ENCODE data around the gene ALK. TPM values are rescaled to one million over a fixed set of nuclear protein-coding genes. Genes with fewer than 3 reads are reported as not detected.
A peak's percentile ranks its signal among the peaks of the same experiment; 100 is the strongest.

ALK gene
- total RNA-seq, 1 experiment from 2014 or later = 0.87 TPM

DNA sequence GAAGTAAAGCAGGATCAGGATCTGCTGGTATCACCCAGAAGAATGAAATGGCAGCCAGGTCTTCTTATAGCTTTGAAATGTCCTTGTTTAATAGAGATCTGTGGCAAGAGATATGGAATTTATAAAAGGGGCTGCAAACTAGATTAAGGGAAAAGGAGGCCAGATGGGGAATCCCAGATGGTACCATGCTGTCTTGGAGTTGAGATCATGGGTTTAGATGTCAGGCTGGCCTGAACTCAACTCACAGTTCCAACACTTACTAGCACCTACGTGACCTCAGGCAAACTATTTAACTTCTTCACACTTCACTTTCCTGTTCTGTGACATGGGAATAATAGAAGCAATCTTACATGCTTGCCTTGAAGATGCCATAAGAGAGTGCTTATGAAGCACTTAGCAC lies 188.2 kb downstream of the ALK start:
- Histone ChIP-seq H3K36me3 (ENCODE audit: low read depth, low read length) (no peaks in the 10 kb centered on the region), H3K27ac (ENCODE audit: low read length) (no peak overlapping the region), H3K79me2 (ENCODE audit: low read length) (no peaks in the 10 kb centered on the region), H3K4me2 (ENCODE audit: low read length) (no peak overlapping the region), H3K4me3 (ENCODE audit: low read length) (no peak overlapping the region), H3K9me2 (replicated peaks; ENCODE audit: low read length) (no peaks in the 10 kb centered on the region), H3K4me1 (ENCODE audit: insufficient read depth, low read length) (peaks cover 9% of the 10 kb centered on the region), H4K20me1 (ENCODE audit: low read length) (no peaks in the 10 kb centered on the region), H3K27me3 (ENCODE audit: low read length) (no peaks in the 10 kb centered on the region), H2AFZ (ENCODE audit: low read length) (no peak overlapping the region), H3K9me3 (ENCODE audit: low read length) (no peaks in the 10 kb centered on the region), H3K9ac (ENCODE audit: low read length) (no peak overlapping the region), H3F3A (ENCODE audit: low read length, unreplicated experiment) (no peaks in the 10 kb centered on the region)
- TF ChIP-seq EZH2 (IDR thresholded peaks at IDR 0.05; ENCODE audit: low read length, unreplicated experiment) (no peak), EZH2phosphoT487 (IDR thresholded peaks at IDR 0.05; ENCODE audit: borderline replicate concordance, low read length) (no peak)
- TF ChIP-seq, protein P1, sequence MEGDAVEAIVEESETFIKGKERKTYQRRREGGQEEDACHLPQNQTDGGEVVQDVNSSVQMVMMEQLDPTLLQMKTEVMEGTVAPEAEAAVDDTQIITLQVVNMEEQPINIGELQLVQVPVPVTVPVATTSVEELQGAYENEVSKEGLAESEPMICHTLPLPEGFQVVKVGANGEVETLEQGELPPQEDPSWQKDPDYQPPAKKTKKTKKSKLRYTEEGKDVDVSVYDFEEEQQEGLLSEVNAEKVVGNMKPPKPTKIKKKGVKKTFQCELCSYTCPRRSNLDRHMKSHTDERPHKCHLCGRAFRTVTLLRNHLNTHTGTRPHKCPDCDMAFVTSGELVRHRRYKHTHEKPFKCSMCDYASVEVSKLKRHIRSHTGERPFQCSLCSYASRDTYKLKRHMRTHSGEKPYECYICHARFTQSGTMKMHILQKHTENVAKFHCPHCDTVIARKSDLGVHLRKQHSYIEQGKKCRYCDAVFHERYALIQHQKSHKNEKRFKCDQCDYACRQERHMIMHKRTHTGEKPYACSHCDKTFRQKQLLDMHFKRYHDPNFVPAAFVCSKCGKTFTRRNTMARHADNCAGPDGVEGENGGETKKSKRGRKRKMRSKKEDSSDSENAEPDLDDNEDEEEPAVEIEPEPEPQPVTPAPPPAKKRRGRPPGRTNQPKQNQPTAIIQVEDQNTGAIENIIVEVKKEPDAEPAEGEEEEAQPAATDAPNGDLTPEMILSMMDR (conservative IDR thresholded peaks at IDR 0.05; ENCODE audit: low read depth, low read length) = no peak
- ATAC-seq = no peak
- CTCF ChIA-PET = no interaction called here
- BruUV-seq (replicated peaks) = no TSS peak
- no peak for DNase-seq
- POLR2A ChIA-PET (ENCODE audit: unreplicated experiment) = no interaction called here
- intact Hi-C loops (cut with micrococcal nuclease) = no loop called here

DNA sequence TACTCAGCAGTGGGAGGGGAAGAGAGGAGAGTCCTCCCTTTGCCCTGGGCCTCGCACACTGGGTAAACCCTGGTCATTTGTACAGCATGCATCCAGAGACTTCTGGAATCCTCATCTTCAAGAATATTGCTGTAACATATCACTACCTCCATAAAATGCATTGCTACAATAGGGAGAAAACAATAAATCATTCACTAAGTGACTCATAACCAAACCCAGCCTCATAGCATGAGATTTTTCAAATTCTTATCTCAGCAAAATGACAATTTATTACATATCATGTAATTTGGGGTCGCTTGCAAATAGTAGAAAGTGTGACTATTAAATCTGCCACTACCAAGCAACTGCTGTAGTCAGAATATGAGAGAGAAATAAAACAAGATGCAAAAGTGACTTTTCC lies 189.4 kb downstream of the ALK start:
- DNase-seq = peak; percentile 51
- Histone ChIP-seq H3K79me2 (ENCODE audit: low read length) (no peaks in the 10 kb centered on the region), H3K9me2 (replicated peaks; ENCODE audit: low read length) (no peaks in the 10 kb centered on the region), H3K9me3 (ENCODE audit: low read length) (no peaks in the 10 kb centered on the region), H3K27me3 (ENCODE audit: low read length) (no peaks in the 10 kb centered on the region), H3K4me2 (ENCODE audit: low read length) (no peak overlapping the region), H3K4me3 (ENCODE audit: low read length) (no peak overlapping the region), H3K4me1 (ENCODE audit: insufficient read depth, low read length) (peaks cover 9% of the 10 kb centered on the region), H3K36me3 (ENCODE audit: low read depth, low read length) (no peaks in the 10 kb centered on the region), H2AFZ (ENCODE audit: low read length) (no peak overlapping the region), H3K9ac (ENCODE audit: low read length) (no peak overlapping the region), H3K27ac (ENCODE audit: low read length) (no peak overlapping the region), H4K20me1 (ENCODE audit: low read length) (no peaks in the 10 kb centered on the region), H3F3A (ENCODE audit: low read length, unreplicated experiment) (no peaks in the 10 kb centered on the region)
- no TSS peak for BruUV-seq (replicated peaks)
- intact Hi-C loops (cut with micrococcal nuclease) = no loop called here
- ATAC-seq = peak; percentile 74
- TF ChIP-seq, protein P1 (conservative IDR thresholded peaks at IDR 0.05; ENCODE audit: low read depth, low read length) = no peak
- TF ChIP-seq EZH2phosphoT487 (IDR thresholded peaks at IDR 0.05; ENCODE audit: borderline replicate concordance, low read length) = no peak
- TF ChIP-seq EZH2 (IDR thresholded peaks at IDR 0.05; ENCODE audit: low read length, unreplicated experiment) = no peak
- ChIA-PET POLR2A (ENCODE audit: unreplicated experiment) (no interaction called here), CTCF (no interaction called here)

DNA sequence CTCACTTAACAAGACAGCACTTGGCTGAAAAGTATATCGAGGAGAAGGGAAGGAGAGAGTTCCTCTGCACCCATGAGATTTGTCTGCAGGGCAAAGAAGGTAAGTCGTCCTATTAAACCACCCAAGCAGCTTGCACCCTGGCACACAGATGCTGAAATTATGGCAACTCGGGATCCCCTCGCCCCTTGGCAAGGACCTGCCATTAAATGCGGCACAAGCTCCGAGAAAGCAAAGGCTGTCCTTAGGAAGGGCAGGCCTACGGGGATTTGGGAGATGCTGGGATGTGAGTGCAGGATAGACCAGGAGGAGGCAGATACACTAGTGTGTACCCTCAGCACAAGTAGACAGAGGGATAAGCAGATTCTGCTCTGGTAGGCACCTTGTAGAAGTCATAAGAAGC lies 191.5 kb downstream of the ALK start:
- ATAC-seq = no peak
- POLR2A ChIA-PET (ENCODE audit: unreplicated experiment) = no interaction called here
- no peak overlapping the region for H3K27ac ChIP-seq (ENCODE audit: low read length)
- H3K27me3 ChIP-seq (ENCODE audit: low read length) = no peaks in the 10 kb centered on the region
- peaks cover 9% of the 10 kb centered on the region for H3K4me1 ChIP-seq (ENCODE audit: insufficient read depth, low read length)
- CTCF ChIA-PET = no interaction called here
- H2AFZ ChIP-seq (ENCODE audit: low read length) = no peak overlapping the region
- no peak overlapping the region for H3K4me2 ChIP-seq (ENCODE audit: low read length)
- H3K9ac ChIP-seq (ENCODE audit: low read length) = no peak overlapping the region
- no peak for DNase-seq
- no peaks in the 10 kb centered on the region for H3F3A ChIP-seq (ENCODE audit: low read length, unreplicated experiment)
- TF ChIP-seq, protein P1 (conservative IDR thresholded peaks at IDR 0.05; ENCODE audit: low read depth, low read length) = no peak
- no peak for TF ChIP-seq EZH2 (IDR thresholded peaks at IDR 0.05; ENCODE audit: low read length, unreplicated experiment)
- no peak overlapping the region for H3K4me3 ChIP-seq (ENCODE audit: low read length)
- H4K20me1 ChIP-seq (ENCODE audit: low read length) = no peaks in the 10 kb centered on the region
- BruUV-seq (replicated peaks) = no TSS peak
- H3K9me2 ChIP-seq (replicated peaks; ENCODE audit: low read length) = no peaks in the 10 kb centered on the region
- no peaks in the 10 kb centered on the region for H3K9me3 ChIP-seq (ENCODE audit: low read length)
- H3K79me2 ChIP-seq (ENCODE audit: low read length) = no peaks in the 10 kb centered on the region
- intact Hi-C loops (cut with micrococcal nuclease) = no loop called here
- no peaks in the 10 kb centered on the region for H3K36me3 ChIP-seq (ENCODE audit: low read depth, low read length)
